Astrocyte (in vitro differentiated cells and primary cell): ENCODE measurements around the gene OTULINL. TPM values are rescaled to one million over a fixed set of nuclear protein-coding genes. Genes with fewer than 3 reads are reported as not detected.

Experiments
- DNase-seq: peaks from one replicate; pipeline ENCODE4 v3.0.0-alpha.2; 2010; ENCODE audit warnings: low read depth
- FAIRE-seq: peaks from 2 replicates; lab custom pipeline; 2011; peaks lifted over from hg19 to GRCh38; lab: Jason Lieb, UNC
- H2AFZ ChIP-seq: 2 replicates; pipeline ENCODE4 v1.6.0; 2012; ENCODE audit warnings: low read depth, low read length, inconsistent platforms
- H3K27ac ChIP-seq: 2 replicates; pipeline ENCODE4 v1.5.1; 2011; ENCODE audit warnings: low read depth, low read length, inconsistent platforms
- H3K27me3 ChIP-seq: 2 replicates; pipeline ENCODE4 v1.6.0; 2011; ENCODE audit warnings: low read length, inconsistent platforms; ENCODE audit not compliant: insufficient read depth
- H3K36me3 ChIP-seq: 2 replicates; pipeline ENCODE4 v1.5.1; 2011; ENCODE audit warnings: low read length, inconsistent platforms; ENCODE audit not compliant: insufficient read depth
- H3K4me1 ChIP-seq: 2 replicates; pipeline ENCODE4 v1.5.1; 2011; ENCODE audit warnings: low read length, inconsistent platforms; ENCODE audit not compliant: insufficient read depth
- H3K4me2 ChIP-seq: 2 replicates; pipeline ENCODE4 v1.6.0; 2012; ENCODE audit warnings: low read length, inconsistent platforms
- H3K4me3 ChIP-seq: 2 replicates; pipeline ENCODE4 v1.5.1; 2011; ENCODE audit warnings: low read depth, mild to moderate bottlenecking, low read length, inconsistent platforms; ENCODE audit not compliant: insufficient read depth
- H3K79me2 ChIP-seq: 2 replicates; pipeline ENCODE4 v1.6.0; 2012; ENCODE audit warnings: mild to moderate bottlenecking, low read length, inconsistent platforms; ENCODE audit not compliant: insufficient read depth
- H3K9ac ChIP-seq: 2 replicates; pipeline ENCODE4 v1.6.0; 2012; ENCODE audit warnings: mild to moderate bottlenecking, low read length, inconsistent platforms
- H3K9me3 ChIP-seq: 2 replicates; pipeline ENCODE4 v1.5.1; 2012; ENCODE audit warnings: low read depth, mild to moderate bottlenecking, low read length, inconsistent platforms; ENCODE audit not compliant: insufficient read depth
- H4K20me1 ChIP-seq: 2 replicates; pipeline ENCODE4 v1.6.0; 2012; ENCODE audit warnings: low read length, inconsistent platforms; ENCODE audit not compliant: insufficient read depth
- H3K27ac Mint-ChIP-seq: one replicate; pipeline ENCODE4 v1.8.0; 2021; ENCODE audit warnings: mild to moderate bottlenecking, mixed read lengths; ENCODE audit not compliant: unreplicated experiment
- H3K27me3 Mint-ChIP-seq: one replicate; pipeline ENCODE4 v1.8.0; 2021; ENCODE audit warnings: low read depth, mixed read lengths; ENCODE audit not compliant: unreplicated experiment
- H3K36me3 Mint-ChIP-seq: one replicate; pipeline ENCODE4 v1.8.0; 2021; ENCODE audit warnings: low read depth, mixed read lengths; ENCODE audit not compliant: unreplicated experiment
- H3K4me1 Mint-ChIP-seq: one replicate; pipeline ENCODE4 v1.8.0; 2021; ENCODE audit warnings: low read depth, mixed read lengths; ENCODE audit not compliant: unreplicated experiment
- H3K4me3 Mint-ChIP-seq: one replicate; pipeline ENCODE4 v1.8.0; 2021; ENCODE audit warnings: mild to moderate bottlenecking, moderate library complexity, mixed read lengths; ENCODE audit not compliant: unreplicated experiment
- H3K9me3 Mint-ChIP-seq: one replicate; pipeline ENCODE4 v1.8.0; 2021; ENCODE audit warnings: mild to moderate bottlenecking, mixed read lengths; ENCODE audit not compliant: unreplicated experiment
- CTCF ChIP-seq: IDR thresholded peaks from 2 replicates; pipeline ENCODE4 v1.5.1; 2011; ENCODE audit warnings: low read depth, mild to moderate bottlenecking, inconsistent platforms, low read length, moderate library complexity; ENCODE audit not compliant: insufficient read depth
- EZH2 ChIP-seq: IDR thresholded peaks from 2 replicates; pipeline ENCODE4 v1.6.1; 2012; ENCODE audit warnings: mild to moderate bottlenecking, low read length, inconsistent platforms; ENCODE audit not compliant: insufficient read depth
- total RNA-seq: library from RNA; stranded (reverse); gene quantifications from 2 replicates; pipeline ENCODE4 v1.2.1, GENCODE V29; 2021

Gene OTULINL
- total RNA-seq, 1 donor from 2014 or later = 2.8 TPM

DNA sequence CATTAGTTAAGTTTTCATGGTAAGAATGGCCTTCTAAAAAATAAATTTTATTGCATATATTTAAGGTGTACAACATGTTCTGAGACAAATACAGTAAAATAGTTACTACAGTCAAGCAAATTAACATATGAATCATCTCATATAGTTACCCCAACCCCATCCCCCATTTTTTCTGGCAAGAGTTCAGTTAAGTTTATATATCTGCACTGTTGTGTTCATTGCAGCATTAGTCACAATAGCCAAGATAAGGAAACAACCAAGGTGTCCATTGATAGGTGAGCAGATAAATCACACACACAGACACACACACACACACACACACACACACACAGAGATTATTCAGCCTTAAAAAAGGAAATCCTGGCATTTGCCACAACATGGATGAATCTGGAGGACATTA, 45.7 kb downstream of the OTULINL start:
- no peak overlapping the region for H3K27ac ChIP-seq
- H3K79me2 ChIP-seq = no peaks in the 10 kb centered on the region
- DNase-seq (no peak), FAIRE-seq (no peak)
- H3K27me3 ChIP-seq = no peaks in the 10 kb centered on the region
- H3K36me3 ChIP-seq = no peaks in the 10 kb centered on the region
- TF ChIP-seq EZH2 (no peak), CTCF (no peak)
- no peak overlapping the region for H3K4me2 ChIP-seq
- no peak overlapping the region for H3K4me3 ChIP-seq
- H3K4me1 ChIP-seq = no peaks in the 10 kb centered on the region
- Mint-ChIP-seq H3K36me3 (no peaks in the 10 kb centered on the region), H3K27ac (no peak overlapping the region), H3K4me1 (no peaks in the 10 kb centered on the region), H3K27me3 (peaks cover 5% of the 10 kb centered on the region), H3K9me3 (peaks cover under 1% of the 10 kb centered on the region), H3K4me3 (no peak overlapping the region)
- H2AFZ ChIP-seq = no peak overlapping the region
- no peaks in the 10 kb centered on the region for H4K20me1 ChIP-seq
- H3K9me3 ChIP-seq = no peaks in the 10 kb centered on the region
- no peak overlapping the region for H3K9ac ChIP-seq

GRCh38 chr5:14628346-14628745, 46.8 kb downstream of the OTULINL start:
- no peaks in the 10 kb centered on the region for H4K20me1 ChIP-seq
- no peaks in the 10 kb centered on the region for H3K36me3 Mint-ChIP-seq
- H3K4me3 Mint-ChIP-seq = no peak overlapping the region
- H3K4me1 ChIP-seq = no peaks in the 10 kb centered on the region
- no peak overlapping the region for H3K27ac ChIP-seq
- no peak overlapping the region for H3K27ac Mint-ChIP-seq
- no peak overlapping the region for H2AFZ ChIP-seq
- DNase-seq = peak; percentile 40
- no peaks in the 10 kb centered on the region for H3K27me3 ChIP-seq
- H3K4me1 Mint-ChIP-seq = no peaks in the 10 kb centered on the region
- peak; percentile 49 for FAIRE-seq
- no peaks in the 10 kb centered on the region for H3K79me2 ChIP-seq
- H3K36me3 ChIP-seq = no peaks in the 10 kb centered on the region
- H3K4me2 ChIP-seq = no peak overlapping the region
- H3K27me3 Mint-ChIP-seq = peaks cover 5% of the 10 kb centered on the region
- TF ChIP-seq CTCF (no peak), EZH2 (no peak)
- no peaks in the 10 kb centered on the region for H3K9me3 Mint-ChIP-seq
- H3K9ac ChIP-seq = no peak overlapping the region
- no peaks in the 10 kb centered on the region for H3K9me3 ChIP-seq
- no peak overlapping the region for H3K4me3 ChIP-seq

DNA sequence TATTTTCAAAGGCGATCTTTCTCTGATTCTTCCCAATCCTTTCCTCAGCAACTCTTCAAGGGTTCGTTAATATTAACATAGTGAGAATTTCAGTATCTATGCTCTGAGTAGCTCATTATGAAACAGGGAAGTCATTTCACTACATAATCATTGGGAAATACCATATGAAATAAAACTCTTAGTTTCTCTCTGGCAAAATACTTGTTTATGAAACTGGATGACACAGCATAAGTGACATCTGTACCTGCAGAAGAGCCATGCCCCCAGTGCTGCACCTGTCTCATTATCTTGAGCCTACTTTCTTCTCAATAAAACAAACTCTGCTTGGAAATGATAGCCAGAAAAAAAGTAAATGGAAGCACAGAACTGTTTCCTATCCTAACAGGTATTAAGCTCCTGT, 49.1 kb downstream of the OTULINL start:
- DNase-seq = no peak
- no peak overlapping the region for H3K4me2 ChIP-seq
- H3K36me3 ChIP-seq = no peaks in the 10 kb centered on the region
- FAIRE-seq = no peak
- no peaks in the 10 kb centered on the region for H4K20me1 ChIP-seq
- no peak overlapping the region for H2AFZ ChIP-seq
- no peak overlapping the region for H3K9ac ChIP-seq
- peaks cover 5% of the 10 kb centered on the region for H3K27me3 Mint-ChIP-seq
- no peak overlapping the region for H3K4me3 Mint-ChIP-seq
- H3K27ac Mint-ChIP-seq = no peak overlapping the region
- no peaks in the 10 kb centered on the region for H3K9me3 Mint-ChIP-seq
- H3K36me3 Mint-ChIP-seq = no peaks in the 10 kb centered on the region
- no peaks in the 10 kb centered on the region for H3K4me1 ChIP-seq
- H3K4me1 Mint-ChIP-seq = no peaks in the 10 kb centered on the region
- no peaks in the 10 kb centered on the region for H3K9me3 ChIP-seq
- H3K27ac ChIP-seq = no peak overlapping the region
- no peaks in the 10 kb centered on the region for H3K79me2 ChIP-seq
- TF ChIP-seq CTCF = no peak
- TF ChIP-seq EZH2 = no peak
- H3K4me3 ChIP-seq = no peak overlapping the region
- H3K27me3 ChIP-seq = no peaks in the 10 kb centered on the region
